Stimulated activated CD4-positive, alpha-beta T cell treated with anti-CD3 and anti-CD28 coated beads, Interleukin-12 subunit alpha, Interleukin-12 subunit beta, amount 100 ng/mL, for 24 hours (primary cell): Measurements from ENCODE around the gene FXYD3.

ENCODE experiments used
- DNase-seq, 2 experiments: peaks; one replicate each; pipeline ENCODE4 v3.0.0-alpha.2; 2020; ENCODE audit warnings: low read depth in 2 of 2

FXYD3 gene

GRCh38 chr19:35160629-35161433 is 45.2 kb downstream of the FXYD3 start:
- DNase-seq = no peak

GRCh38 chr19:35161434-35161743 is 45.8 kb downstream of the FXYD3 start:
- DNase-seq = no peak

GRCh38 chr19:35162471-35163326 is 47.1 kb downstream of the FXYD3 start:
- no peak for DNase-seq

- DNase-seq = no peak
Measured at GRCh38 chr19:35164418-35164817, 48.8 kb downstream of the FXYD3 start.

GRCh38 chr19:35165200-35166058 is 49.8 kb downstream of the FXYD3 start:
- DNase-seq = no peak

GRCh38 chr19:35166100-35167063 is 50.8 kb downstream of the FXYD3 start:
- DNase-seq = no peak

- no peak for DNase-seq
Measured at GRCh38 chr19:35167251-35168119, 51.9 kb downstream of the FXYD3 start.

GRCh38 chr19:35168196-35168595 is 52.6 kb downstream of the FXYD3 start:
- no peak for DNase-seq

GRCh38 chr19:35169221-35169995 is 53.8 kb downstream of the FXYD3 start:
- no peak for DNase-seq

GRCh38 chr19:35170359-35171061 is 54.9 kb downstream of the FXYD3 start:
- DNase-seq = no peak

GRCh38 chr19:35171730-35172129 is 56.1 kb downstream of the FXYD3 start:
- DNase-seq = no peak
